HepG2 (cell line): Measurements from ENCODE around the gene PET117. TPM values are rescaled to one million over a fixed set of nuclear protein-coding genes. Genes with fewer than 3 reads are reported as not detected.

Source experiments
- ATAC-seq: fragments of 200-7000 bp; cut with Tn5 transposase; 3 replicates; pipeline ENCODE4 v1.9.1; 2020; ENCODE audit warnings: mild to moderate bottlenecking, moderate library complexity
- BruUV-seq: library from RNA; stranded (reverse); fragments of 400-500 nt; replicated peaks from 2 replicates; lab custom pipeline; 2021; lab: Mats Ljungman, UMichigan
- CTCF ChIA-PET: fragments of 300-600 bp; formaldehyde crosslinking; extraction: SDS; loops from one replicate; lab custom pipeline; 2021; ENCODE audit warnings: low total read pairs, inconsistent platforms, low intra/inter-chr PET ratio; lab: Yijun Ruan, JAX
- POLR2A ChIA-PET: fragments of 350-600 bp; sonication (Branson Sonifier 250); formaldehyde crosslinking; loops from one replicate; lab custom pipeline; 2020; ENCODE audit warnings: antibody characterized with exemption, inconsistent platforms; lab: Yijun Ruan, JAX
- DNase-seq: peaks from one replicate; pipeline ENCODE4 v3.0.0-alpha.2; 2015; ENCODE audit warnings: low spot score
- FAIRE-seq: peaks from 3 replicates; lab custom pipeline; 2011; peaks lifted over from hg19 to GRCh38; lab: Jason Lieb, UNC
- H2AFZ ChIP-seq: one replicate; pipeline ENCODE4 v1.6.1; 2011; ENCODE audit warnings: low read length, inconsistent platforms
- H3K27ac ChIP-seq: fragments of 300-600 bp; 3 replicates; pipeline ENCODE4 v1.8.0; 2011; ENCODE audit warnings: mixed run types, mild to moderate bottlenecking, mixed read lengths, low read length, inconsistent platforms; ENCODE audit not compliant: insufficient read depth; ENCODE audit errors: extremely low read length
- H3K27me3 ChIP-seq, 2 experiments: fragments of 200-600 bp in 1 of 2; 2 replicates in 1 of 2; 3 replicates in 1 of 2; pipeline versions ENCODE4 v1.6.0 to v1.8.0; 2011; ENCODE audit warnings: low read length in 2 of 2, mild to moderate bottlenecking in 2 of 2, moderate library complexity in 2 of 2, inconsistent platforms in 1 of 2; ENCODE audit not compliant: insufficient read depth in 2 of 2, control insufficient read depth in 1 of 2
- H3K36me3 ChIP-seq, 2 experiments: fragments of 200-600 bp in 1 of 2; replicated peaks in 1 of 2; 2 replicates in 1 of 2; 3 replicates in 1 of 2; pipeline versions ENCODE4 v1.5.1 to v1.8.0; 2011; ENCODE audit warnings: low read length in 2 of 2, inconsistent platforms in 1 of 2; ENCODE audit not compliant: insufficient read depth in 2 of 2, control insufficient read depth in 1 of 2
- H3K4me1 ChIP-seq: 2 replicates; pipeline ENCODE4 v1.5.1; 2012; ENCODE audit warnings: low read length, inconsistent platforms; ENCODE audit not compliant: insufficient read depth
- H3K4me2 ChIP-seq: 2 replicates; pipeline ENCODE4 v1.6.0; 2011; ENCODE audit warnings: low read depth, low read length, inconsistent platforms
- H3K4me3 ChIP-seq, 3 experiments: fragments of 200-600 bp in 1 of 3; sonication (generic), shearing (Covaris generic) in 1 of 3; replicated peaks in 1 of 3; 2 replicates each; pipeline ENCODE4 v1.5.1; 2011 to 2016; ENCODE audit warnings: low read length in 3 of 3, inconsistent platforms in 2 of 3, low read depth in 2 of 3, mild to moderate bottlenecking in 2 of 3, control low read depth in 1 of 3, mixed read lengths in 1 of 3; ENCODE audit not compliant: insufficient read depth in 1 of 3
- H3K79me2 ChIP-seq: one replicate; pipeline ENCODE4 v1.6.1; 2011; ENCODE audit warnings: low read length, inconsistent platforms; ENCODE audit not compliant: insufficient read depth
- H3K9ac ChIP-seq: 2 replicates; pipeline ENCODE4 v1.6.0; 2011; ENCODE audit warnings: mild to moderate bottlenecking, low read depth, low read length, inconsistent platforms; ENCODE audit not compliant: insufficient read depth
- H3K9me3 ChIP-seq: 2 replicates; pipeline ENCODE4 v1.5.1; 2012; ENCODE audit warnings: mild to moderate bottlenecking, low read length
- H4K20me1 ChIP-seq: 2 replicates; pipeline ENCODE4 v1.6.0; 2011; ENCODE audit warnings: inconsistent platforms, mild to moderate bottlenecking, low read length, moderate library complexity; ENCODE audit not compliant: insufficient read depth
- ATF7-NPFF ChIP-seq: sonication (generic); formaldehyde crosslinking; IDR thresholded peaks from 2 replicates; pipeline ENCODE4 v1.8.1; 2023; ENCODE audit warnings: mild to moderate bottlenecking, low read depth, missing genetic modification reagents, moderate library complexity
- CEBPG ChIP-seq: IDR thresholded peaks from 2 replicates; pipeline ENCODE4 v1.6.1; 2016
- ELF3 ChIP-seq: IDR thresholded peaks from 2 replicates; pipeline ENCODE4 v1.6.1; 2016; ENCODE audit warnings: missing genetic modification reagents, missing compliant biosample characterization
- FOXA3 ChIP-seq: IDR thresholded peaks from 2 replicates; pipeline ENCODE4 v1.6.1; 2016; ENCODE audit warnings: missing genetic modification reagents, missing compliant biosample characterization
- GATAD2A ChIP-seq: IDR thresholded peaks from 2 replicates; pipeline ENCODE4 v1.6.1; 2016
- HDAC2 ChIP-seq: sonication (generic); formaldehyde crosslinking; IDR thresholded peaks from 2 replicates; pipeline ENCODE4 v1.4.0; 2020; ENCODE audit warnings: missing genetic modification reagents
- HNF4A ChIP-seq: sonication (generic); formaldehyde crosslinking; IDR thresholded peaks from 2 replicates; pipeline ENCODE4 v1.4.0; 2020; ENCODE audit warnings: missing genetic modification reagents
- IRF2 ChIP-seq: IDR thresholded peaks from 2 replicates; pipeline ENCODE4 v1.6.1; 2018; ENCODE audit warnings: missing genetic modification reagents, missing compliant biosample characterization
- MIXL1 ChIP-seq: IDR thresholded peaks from 2 replicates; pipeline ENCODE4 v1.6.1; 2016
- ONECUT2 ChIP-seq: sonication (generic); formaldehyde crosslinking; IDR thresholded peaks from 2 replicates; pipeline ENCODE4 v1.4.0; 2020; ENCODE audit warnings: missing genetic modification reagents
- POLR2AphosphoS5 ChIP-seq: IDR thresholded peaks from 2 replicates; pipeline ENCODE4 v1.6.1; 2012; ENCODE audit warnings: low read depth, low read length
- RARA ChIP-seq: IDR thresholded peaks from 2 replicates; pipeline ENCODE4 v1.6.1; 2016; ENCODE audit warnings: missing genetic modification reagents, missing compliant biosample characterization
- RBAK ChIP-seq: sonication (generic); formaldehyde crosslinking; IDR thresholded peaks from 2 replicates; pipeline ENCODE4 v1.5.1; 2020; ENCODE audit warnings: mild to moderate bottlenecking, missing genetic modification reagents
- RCOR2 ChIP-seq: IDR thresholded peaks from 2 replicates; pipeline ENCODE4 v1.6.1; 2016; ENCODE audit warnings: missing biosample characterization, missing genetic modification reagents
- SAFB2 ChIP-seq: sonication (generic); formaldehyde crosslinking; IDR thresholded peaks from 2 replicates; pipeline ENCODE4 v1.5.1; 2020; ENCODE audit warnings: missing genetic modification reagents, low read depth, mild to moderate bottlenecking, borderline replicate concordance
- SMYD3 ChIP-seq: sonication (generic); formaldehyde crosslinking; IDR thresholded peaks from 2 replicates; pipeline ENCODE4 v1.8.1; 2023; ENCODE audit warnings: mild to moderate bottlenecking, missing genetic modification reagents
- SOX13 ChIP-seq, 3 experiments: fragments of 450-650 bp in 1 of 3; sonication (generic) in 1 of 3; formaldehyde crosslinking in 1 of 3; IDR thresholded peaks in 2 of 3; conservative IDR thresholded peaks in 1 of 3; 2 replicates each; pipeline versions ENCODE4 v1.5.0 to v1.6.1; 2016 to 2020; ENCODE audit warnings: antibody characterized with exemption in 1 of 3, mild to moderate bottlenecking in 1 of 3, missing compliant biosample characterization in 1 of 3, missing genetic modification reagents in 1 of 3, moderate library complexity in 1 of 3
- TARDBP ChIP-seq: sonication (generic); formaldehyde crosslinking; IDR thresholded peaks from 2 replicates; pipeline ENCODE4 v1.8.0; 2022; ENCODE audit warnings: mild to moderate bottlenecking, missing genetic modification reagents
- ZC3H4 ChIP-seq: sonication (generic); formaldehyde crosslinking; IDR thresholded peaks from 2 replicates; pipeline ENCODE4 v1.4.0; 2020; ENCODE audit warnings: missing genetic modification reagents, borderline replicate concordance
- ZNF205 ChIP-seq: IDR thresholded peaks from 2 replicates; pipeline ENCODE4 v1.6.1; 2018; ENCODE audit warnings: missing biosample characterization, missing genetic modification reagents
- WGBS: methylation state at CpG from one replicate; pipeline ENCODE4 v1.1.6; 2017; ENCODE audit warnings: low lambda C conversion rate; 5-methylcytosine and 5-hydroxymethylcytosine counted together
- in situ Hi-C: cut with HindIII; loops from 2 replicates; pipeline ENCODE4 v1.10.0; 2017; ENCODE audit warnings: low pct_unique_long_range_greater_than_20kb; ENCODE audit not compliant: extremely low pct_ligation_motif_present
- intact Hi-C: fragments of 100-400 bp; cut with micrococcal nuclease; formaldehyde crosslinking; loops from one replicate; pipeline ENCODE4 v1.10.0; 2022; ENCODE audit not compliant: unreplicated experiment
- polyA plus RNA-seq, 8 experiments: library from polyadenylated mRNA; depleted of rRNA in 3 of 8; stranded (reverse) in 7 of 8; unstranded in 1 of 8; fragments of >200 nt; fragmentation: Illumina TruSeq in 4 of 8; extraction: Trizol in 4 of 8; gene quantifications; 2 replicates each; pipeline versions ENCODE4 v1.2.1 to v1.2.3, GENCODE V29; 2011 to 2016; ENCODE audit warnings: low read depth in 4 of 8, missing spikeins in 1 of 8, mixed read lengths in 1 of 8; ENCODE audit not compliant: insufficient read depth in 1 of 8
- total RNA-seq, 5 experiments: library from RNA; depleted of rRNA; stranded (reverse); fragments of >200 nt; fragmentation: Illumina TruSeq; extraction: Trizol; gene quantifications; 2 replicates each; pipeline ENCODE4 v1.2.3, GENCODE V29; 2016; ENCODE audit warnings: low read depth in 1 of 5
- TF ChIP-seq, protein P1 (sequence below): sonication (generic); formaldehyde crosslinking; IDR thresholded peaks from 2 replicates; pipeline ENCODE4 v1.8.0; 2022; ENCODE audit warnings: mild to moderate bottlenecking, missing genetic modification reagents
- TF ChIP-seq, protein P2 (sequence below): sonication (generic); formaldehyde crosslinking; IDR thresholded peaks from 2 replicates; pipeline ENCODE4 v1.4.0; 2020; ENCODE audit warnings: missing genetic modification reagents

The PET117 gene
- total and polyA plus RNA-seq, 2 of the 13 experiments (the other 11 are each of a cell fraction or from before 2014, with no cell fraction given): 22.2 to 48.2 TPM

DNA sequence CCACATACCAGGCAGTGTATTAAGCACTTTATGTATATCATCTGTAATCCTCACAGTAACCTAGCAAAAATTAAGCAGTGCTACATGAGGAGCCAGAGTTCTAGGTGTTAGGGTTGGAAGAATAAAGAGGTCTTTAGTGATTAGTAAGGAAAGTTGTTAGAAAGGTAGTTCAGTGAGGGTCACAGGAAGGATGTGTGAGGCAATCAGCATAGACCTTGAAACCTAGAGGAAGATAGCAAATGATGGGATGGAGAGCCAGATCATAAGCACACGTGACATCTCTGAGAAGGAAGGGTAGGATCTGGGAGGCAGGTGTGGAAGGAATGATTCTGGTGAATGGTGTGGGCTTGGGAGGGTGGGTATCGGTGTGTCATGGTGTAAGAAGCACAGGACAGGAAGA, 2.2 kb downstream of the PET117 start:
- FAIRE-seq (peak; percentile 30), DNase-seq (peak; percentile 39)
- intact Hi-C loops: loop anchor here (2.0 to 10.0 kb wide), 3 partner anchors 135 to 149 kb away; partner anchors contain the start of gene ZNF133
- TF ChIP-seq IRF2 (CRISPR knock-in tag) (0 out of 2 replicates have a peak, but pooled peaks have one; percentile 17), RCOR2 (CRISPR knock-in tag) (no peak), HDAC2 (CRISPR knock-in tag) (peak; percentile 48; the same call in 1 of the 2 replicates), GATAD2A (peak; percentile 52; the same call in 1 of the 2 replicates), ELF3 (CRISPR knock-in tag) (0 out of 2 replicates have a peak, but pooled peaks have one; percentile 14), HNF4A (CRISPR knock-in tag) (peak; percentile 41; the same call in 1 of the 2 replicates), ZC3H4 (CRISPR knock-in tag) (peak; percentile 67; the same call in 1 of the 2 replicates), SOX13 (IDR thresholded peaks at IDR 0.05) (no peak), SOX13 (CRISPR knock-in tag; conservative IDR thresholded peaks at IDR 0.05 in 1 of 2, IDR thresholded peaks at IDR 0.05 in 1 of 2) (0 out of 4 replicates have a peak, but pooled peaks of 1 of the 2 experiments have one; percentile 7), RARA (peak; percentile 75), CEBPG (CRISPR knock-in tag) (peak; percentile 84), ZNF205 (CRISPR knock-in tag) (no peak), ONECUT2 (CRISPR knock-in tag) (peak; percentile 27; the same call in 1 of the 2 replicates), SAFB2 (CRISPR knock-in tag) (no peak), ATF7-NPFF (0 out of 2 replicates have a peak, but pooled peaks have one; percentile 15), RBAK (CRISPR knock-in tag) (no peak), SMYD3 (CRISPR knock-in tag) (peak; percentile 33; the same call in 1 of the 2 replicates), MIXL1 (CRISPR knock-in tag) (0 out of 2 replicates have a peak, but pooled peaks have one; percentile 32), FOXA3 (CRISPR knock-in tag) (no peak), TARDBP (CRISPR knock-in tag) (0 out of 2 replicates have a peak, but pooled peaks have one; percentile 48), POLR2AphosphoS5 (0 out of 2 replicates have a peak, but pooled peaks have one; percentile 16)
- TF ChIP-seq, protein P1, sequence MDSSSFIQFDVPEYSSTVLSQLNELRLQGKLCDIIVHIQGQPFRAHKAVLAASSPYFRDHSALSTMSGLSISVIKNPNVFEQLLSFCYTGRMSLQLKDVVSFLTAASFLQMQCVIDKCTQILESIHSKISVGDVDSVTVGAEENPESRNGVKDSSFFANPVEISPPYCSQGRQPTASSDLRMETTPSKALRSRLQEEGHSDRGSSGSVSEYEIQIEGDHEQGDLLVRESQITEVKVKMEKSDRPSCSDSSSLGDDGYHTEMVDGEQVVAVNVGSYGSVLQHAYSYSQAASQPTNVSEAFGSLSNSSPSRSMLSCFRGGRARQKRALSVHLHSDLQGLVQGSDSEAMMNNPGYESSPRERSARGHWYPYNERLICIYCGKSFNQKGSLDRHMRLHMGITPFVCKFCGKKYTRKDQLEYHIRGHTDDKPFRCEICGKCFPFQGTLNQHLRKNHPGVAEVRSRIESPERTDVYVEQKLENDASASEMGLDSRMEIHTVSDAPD (CRISPR knock-in tag): no peak
- TF ChIP-seq, protein P2, sequence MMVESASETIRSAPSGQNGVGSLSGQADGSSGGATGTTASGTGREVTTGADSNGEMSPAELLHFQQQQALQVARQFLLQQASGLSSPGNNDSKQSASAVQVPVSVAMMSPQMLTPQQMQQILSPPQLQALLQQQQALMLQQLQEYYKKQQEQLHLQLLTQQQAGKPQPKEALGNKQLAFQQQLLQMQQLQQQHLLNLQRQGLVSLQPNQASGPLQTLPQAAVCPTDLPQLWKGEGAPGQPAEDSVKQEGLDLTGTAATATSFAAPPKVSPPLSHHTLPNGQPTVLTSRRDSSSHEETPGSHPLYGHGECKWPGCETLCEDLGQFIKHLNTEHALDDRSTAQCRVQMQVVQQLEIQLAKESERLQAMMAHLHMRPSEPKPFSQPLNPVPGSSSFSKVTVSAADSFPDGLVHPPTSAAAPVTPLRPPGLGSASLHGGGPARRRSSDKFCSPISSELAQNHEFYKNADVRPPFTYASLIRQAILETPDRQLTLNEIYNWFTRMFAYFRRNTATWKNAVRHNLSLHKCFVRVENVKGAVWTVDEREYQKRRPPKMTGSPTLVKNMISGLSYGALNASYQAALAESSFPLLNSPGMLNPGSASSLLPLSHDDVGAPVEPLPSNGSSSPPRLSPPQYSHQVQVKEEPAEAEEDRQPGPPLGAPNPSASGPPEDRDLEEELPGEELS: 0 out of 2 replicates have a peak, but pooled peaks have one; percentile 28

More for the DNA sequence above, 2.2 kb downstream of the PET117 start:
- no peak overlapping the region; a peak in 1 of 6 replicates for H3K4me3 ChIP-seq
- H3K4me1 ChIP-seq: peaks cover 50% of the 10 kb centered on the region
- in situ Hi-C loops: no loop called here
- no peaks in the 10 kb centered on the region for H3K9me3 ChIP-seq
- H3K27ac ChIP-seq: peak overlapping the region; percentile 88
- peaks cover 31% of the 10 kb centered on the region for H3K79me2 ChIP-seq
- H3K9ac ChIP-seq: no peak overlapping the region
- H4K20me1 ChIP-seq: peaks cover 4% of the 10 kb centered on the region; the same call in 1 of the 2 replicates
- H3K27me3 ChIP-seq: no peaks in the 10 kb centered on the region; a peak in 2 of 5 replicates
- peak overlapping the region; percentile 71 for H3K4me2 ChIP-seq
- no peak for ATAC-seq
- H2AFZ ChIP-seq: no peak overlapping the region
- ChIA-PET CTCF (no interaction called here), POLR2A (interaction anchor here (4.0 kb wide), 1 partner anchor 148 kb away, joined by 33 read pairs; the partner anchor contains the start of gene ZNF133)
- 76% methylated on average over 2 of the region's 2 CpGs for WGBS
- BruUV-seq: no TSS peak
- peaks cover 3 to 8% of the 10 kb centered on the region in 2 experiments; a peak in 4 of 5 replicates for H3K36me3 ChIP-seq
